ENCODE results near the gene SPHK2. TPM values are rescaled to one million over a fixed set of nuclear protein-coding genes. Genes with fewer than 3 reads are reported as not detected.
A peak's percentile ranks its signal among the peaks of the same experiment; 100 is the strongest.
"Not testable (repeated sequence)": the region's sequence is repeated elsewhere in the genome, so short reads cannot be mapped to it uniquely, and the experiment has no call there.

The SPHK2 gene
- total RNA-seq, 1 experiment from 2014 or later, result 38.8 TPM

- Histone ChIP-seq H3K36me3 (ENCODE audit: insufficient read depth, low read length, poor library complexity, severe bottlenecking) (no peaks in the 10 kb centered on the region), H3K4me1 (ENCODE audit: insufficient read depth, low read length, poor library complexity, severe bottlenecking) (peaks cover 6% of the 10 kb centered on the region), H3K9me3 (ENCODE audit: low read depth, low read length, poor library complexity, severe bottlenecking) (no peaks in the 10 kb centered on the region), H3K27me3 (replicated peaks; ENCODE audit: insufficient read depth, low read depth, low read length, poor library complexity) (no peaks in the 10 kb centered on the region), H3K27ac (ENCODE audit: low read depth, low read length, poor library complexity, severe bottlenecking) (peak overlapping the region; percentile 40), H3K4me3 (ENCODE audit: low read depth, low read length, poor library complexity, severe bottlenecking) (no peak overlapping the region)
- no TSS peak for BruUV-seq (replicated peaks)
- intact Hi-C loops (cut with micrococcal nuclease; ENCODE audit: unreplicated experiment), result no loop called here
- TF ChIP-seq, protein P1, sequence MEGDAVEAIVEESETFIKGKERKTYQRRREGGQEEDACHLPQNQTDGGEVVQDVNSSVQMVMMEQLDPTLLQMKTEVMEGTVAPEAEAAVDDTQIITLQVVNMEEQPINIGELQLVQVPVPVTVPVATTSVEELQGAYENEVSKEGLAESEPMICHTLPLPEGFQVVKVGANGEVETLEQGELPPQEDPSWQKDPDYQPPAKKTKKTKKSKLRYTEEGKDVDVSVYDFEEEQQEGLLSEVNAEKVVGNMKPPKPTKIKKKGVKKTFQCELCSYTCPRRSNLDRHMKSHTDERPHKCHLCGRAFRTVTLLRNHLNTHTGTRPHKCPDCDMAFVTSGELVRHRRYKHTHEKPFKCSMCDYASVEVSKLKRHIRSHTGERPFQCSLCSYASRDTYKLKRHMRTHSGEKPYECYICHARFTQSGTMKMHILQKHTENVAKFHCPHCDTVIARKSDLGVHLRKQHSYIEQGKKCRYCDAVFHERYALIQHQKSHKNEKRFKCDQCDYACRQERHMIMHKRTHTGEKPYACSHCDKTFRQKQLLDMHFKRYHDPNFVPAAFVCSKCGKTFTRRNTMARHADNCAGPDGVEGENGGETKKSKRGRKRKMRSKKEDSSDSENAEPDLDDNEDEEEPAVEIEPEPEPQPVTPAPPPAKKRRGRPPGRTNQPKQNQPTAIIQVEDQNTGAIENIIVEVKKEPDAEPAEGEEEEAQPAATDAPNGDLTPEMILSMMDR (conservative IDR thresholded peaks at IDR 0.05; ENCODE audit: low read depth, low read length), result no peak
- no peak for TF ChIP-seq EZH2 (IDR thresholded peaks at IDR 0.05; ENCODE audit: borderline replicate concordance, low read depth, low read length, poor library complexity, severe bottlenecking)
- POLR2A ChIA-PET (ENCODE audit: low non-redundant PET), result no interaction called here
- DNase-seq (ENCODE audit: low spot score), result peak; percentile 40
- CTCF ChIA-PET, result interaction anchor here (0.6 kb wide), 1 partner anchor 42 kb away, joined by 4 read pairs; no protein-coding TSS in a partner anchor
Observed at GRCh38 chr19:48654299-48655059, 35.2 kb downstream of the SPHK2 start.

- Histone ChIP-seq H3K27me3 (replicated peaks; ENCODE audit: insufficient read depth, low read depth, low read length, poor library complexity) (no peaks in the 10 kb centered on the region), H3K27ac (ENCODE audit: low read depth, low read length, poor library complexity, severe bottlenecking) (no peak overlapping the region), H3K4me3 (ENCODE audit: low read depth, low read length, poor library complexity, severe bottlenecking) (no peak overlapping the region), H3K4me1 (ENCODE audit: insufficient read depth, low read length, poor library complexity, severe bottlenecking) (peaks cover 6% of the 10 kb centered on the region), H3K36me3 (ENCODE audit: insufficient read depth, low read length, poor library complexity, severe bottlenecking) (no peaks in the 10 kb centered on the region), H3K9me3 (ENCODE audit: low read depth, low read length, poor library complexity, severe bottlenecking) (no peaks in the 10 kb centered on the region)
- intact Hi-C loops (cut with micrococcal nuclease; ENCODE audit: unreplicated experiment), result no loop called here
- ChIA-PET CTCF (no interaction called here), POLR2A (ENCODE audit: low non-redundant PET) (no interaction called here)
- BruUV-seq (replicated peaks), result no TSS peak
- DNase-seq (ENCODE audit: low spot score), result no peak
- no peak for TF ChIP-seq EZH2 (IDR thresholded peaks at IDR 0.05; ENCODE audit: borderline replicate concordance, low read depth, low read length, poor library complexity, severe bottlenecking)
- TF ChIP-seq, protein P1 (conservative IDR thresholded peaks at IDR 0.05; ENCODE audit: low read depth, low read length), result no peak
Observed at GRCh38 chr19:48656840-48657474, 37.7 kb downstream of the SPHK2 start.

GRCh38 chr19:48657828-48658227, 38.5 kb downstream of the SPHK2 start:
- intact Hi-C loops (cut with micrococcal nuclease; ENCODE audit: unreplicated experiment); H3K9me3 ChIP-seq (ENCODE audit: low read depth, low read length, poor library complexity, severe bottlenecking); H3K27ac ChIP-seq (ENCODE audit: low read depth, low read length, poor library complexity, severe bottlenecking); H3K36me3 ChIP-seq (ENCODE audit: insufficient read depth, low read length, poor library complexity, severe bottlenecking); H3K27me3 ChIP-seq (replicated peaks; ENCODE audit: insufficient read depth, low read depth, low read length, poor library complexity); POLR2A ChIA-PET (ENCODE audit: low non-redundant PET); BruUV-seq (replicated peaks); H3K4me1 ChIP-seq (ENCODE audit: insufficient read depth, low read length, poor library complexity, severe bottlenecking); DNase-seq (ENCODE audit: low spot score); H3K4me3 ChIP-seq (ENCODE audit: low read depth, low read length, poor library complexity, severe bottlenecking); CTCF ChIA-PET: not testable (repeated sequence)
